H9 (cell line): ENCODE data around the gene CAMTA1. TPM values are rescaled to one million over a fixed set of nuclear protein-coding genes. Genes with fewer than 3 reads are reported as not detected.

Source experiments
- DNase-seq: peaks from one replicate; pipeline ENCODE4 v3.0.0-alpha.2; 2017
- H2AFZ ChIP-seq: one replicate; pipeline ENCODE4 v1.6.1; 2013; ENCODE audit warnings: mild to moderate bottlenecking, low read length, control low read depth, moderate library complexity
- H2AK5ac ChIP-seq: 2 replicates; pipeline ENCODE4 v1.6.1; 2013; ENCODE audit warnings: low read length, control low read depth, mixed read lengths; ENCODE audit not compliant: insufficient read length
- H2BK120ac ChIP-seq: one replicate; pipeline ENCODE4 v1.6.1; 2013; ENCODE audit warnings: low read depth, mild to moderate bottlenecking, low read length, control low read depth, inconsistent platforms; ENCODE audit not compliant: poor library complexity, severe bottlenecking
- H2BK12ac ChIP-seq: 2 replicates; pipeline ENCODE4 v1.6.1; 2013; ENCODE audit warnings: low read length, control low read depth, mixed read lengths, low read depth; ENCODE audit not compliant: insufficient read length
- H2BK15ac ChIP-seq: 2 replicates; pipeline ENCODE4 v1.6.1; 2013; ENCODE audit warnings: low read depth, low read length, control low read depth
- H2BK20ac ChIP-seq: one replicate; pipeline ENCODE4 v1.6.1; 2013; ENCODE audit warnings: low read depth, mild to moderate bottlenecking, low read length, control low read depth, inconsistent platforms; ENCODE audit not compliant: poor library complexity, severe bottlenecking
- H2BK5ac ChIP-seq: 2 replicates; pipeline ENCODE4 v1.6.1; 2013; ENCODE audit warnings: low read length, control low read depth, mixed read lengths; ENCODE audit not compliant: insufficient read length
- H3K14ac ChIP-seq: 2 replicates; pipeline ENCODE4 v1.6.1; 2013; ENCODE audit warnings: low read length, control low read depth; ENCODE audit not compliant: insufficient read depth
- H3K18ac ChIP-seq: 2 replicates; pipeline ENCODE4 v1.6.1; 2013; ENCODE audit warnings: low read depth, mild to moderate bottlenecking, mixed read lengths, low read length, control low read depth; ENCODE audit not compliant: insufficient read length
- H3K23ac ChIP-seq: 2 replicates; pipeline ENCODE4 v1.6.1; 2013; ENCODE audit warnings: low read length, control low read depth, mixed read lengths, low read depth; ENCODE audit not compliant: insufficient read length
- H3K23me2 ChIP-seq: 2 replicates; pipeline ENCODE4 v1.6.1; 2013; ENCODE audit warnings: low read depth, mild to moderate bottlenecking, mixed read lengths, low read length, control low read depth; ENCODE audit not compliant: insufficient read length, poor library complexity, severe bottlenecking
- H3K27ac ChIP-seq: 2 replicates; pipeline ENCODE4 v1.5.1; 2013; ENCODE audit warnings: low read length, control low read depth, mixed read lengths, low read depth; ENCODE audit not compliant: insufficient read length
- H3K27me3 ChIP-seq: 2 replicates; pipeline ENCODE4 v1.6.1; 2013; ENCODE audit warnings: low read length, control low read depth, inconsistent platforms; ENCODE audit not compliant: insufficient read depth
- H3K4ac ChIP-seq: 2 replicates; pipeline ENCODE4 v1.6.1; 2013; ENCODE audit warnings: low read depth, mild to moderate bottlenecking, control low read depth, inconsistent platforms, low read length, moderate library complexity
- H3K4me1 ChIP-seq: 2 replicates; pipeline ENCODE4 v1.6.1; 2013; ENCODE audit warnings: low read length, control low read depth, inconsistent platforms; ENCODE audit not compliant: insufficient read depth
- H3K4me2 ChIP-seq: 2 replicates; pipeline ENCODE4 v1.6.1; 2013; ENCODE audit warnings: low read length, control low read depth, mixed read lengths; ENCODE audit not compliant: insufficient read length, insufficient read depth
- H3K56ac ChIP-seq: 2 replicates; pipeline ENCODE4 v1.6.1; 2013; ENCODE audit warnings: low read depth, mild to moderate bottlenecking, mixed read lengths, low read length, control low read depth; ENCODE audit not compliant: insufficient read length
- H3K79me1 ChIP-seq: 2 replicates; pipeline ENCODE4 v1.6.1; 2013; ENCODE audit warnings: low read depth, mild to moderate bottlenecking, moderate library complexity, low read length, control low read depth, inconsistent platforms; ENCODE audit not compliant: insufficient read depth, poor library complexity, severe bottlenecking
- H3K79me2 ChIP-seq: 2 replicates; pipeline ENCODE4 v1.6.1; 2013; ENCODE audit warnings: low read length, control low read depth, inconsistent platforms; ENCODE audit not compliant: insufficient read depth
- H3K9ac ChIP-seq: 2 replicates; pipeline ENCODE4 v1.6.1; 2013; ENCODE audit warnings: low read length, control low read depth, mixed read lengths; ENCODE audit not compliant: insufficient read length; ENCODE audit errors: extremely low read depth
- H3K9me3 ChIP-seq: one replicate; pipeline ENCODE4 v1.6.1; 2013; ENCODE audit warnings: low read depth, low read length, inconsistent platforms; ENCODE audit not compliant: control insufficient read depth
- H3T11ph ChIP-seq: one replicate; pipeline ENCODE4 v1.6.1; 2013; ENCODE audit warnings: mild to moderate bottlenecking, low read length, control low read depth, inconsistent platforms
- H4K20me1 ChIP-seq: one replicate; pipeline ENCODE4 v1.6.1; 2013; ENCODE audit not compliant: control insufficient read depth, insufficient read length, insufficient read depth
- H4K5ac ChIP-seq: 2 replicates; pipeline ENCODE4 v1.6.1; 2013; ENCODE audit warnings: low read depth, mild to moderate bottlenecking, mixed read lengths, low read length, control low read depth; ENCODE audit not compliant: insufficient read length
- H4K8ac ChIP-seq: replicated peaks from 2 replicates; pipeline ENCODE4 v1.6.1; 2013; ENCODE audit warnings: low read length, control low read depth, mixed read lengths, low read depth; ENCODE audit not compliant: insufficient read length
- H4K91ac ChIP-seq: 2 replicates; pipeline ENCODE4 v1.6.1; 2013; ENCODE audit warnings: low read depth, mild to moderate bottlenecking, moderate library complexity, mixed read lengths, low read length, control low read depth; ENCODE audit not compliant: insufficient read length
- H3K27ac Mint-ChIP-seq, 3 experiments: 2 replicates in 2 of 3; 3 replicates in 1 of 3; pipeline ENCODE4 v1.8.0; 2020 to 2021; ENCODE audit warnings: mixed read lengths in 3 of 3, mild to moderate bottlenecking in 1 of 3, moderate library complexity in 1 of 3
- H3K27me3 Mint-ChIP-seq: 2 replicates; pipeline ENCODE4 v1.8.0; 2021; ENCODE audit warnings: low read depth, mild to moderate bottlenecking, moderate library complexity, mixed read lengths
- H3K36me3 Mint-ChIP-seq, 3 experiments: 2 replicates in 2 of 3; 3 replicates in 1 of 3; pipeline ENCODE4 v1.8.0; 2020 to 2021; ENCODE audit warnings: low read depth in 3 of 3, mixed read lengths in 3 of 3; ENCODE audit not compliant: insufficient read depth in 1 of 3
- H3K4me1 Mint-ChIP-seq, 2 experiments: 2 replicates each; pipeline ENCODE4 v1.8.0; 2020; ENCODE audit warnings: mixed read lengths in 2 of 2
- H3K4me3 Mint-ChIP-seq, 2 experiments: 2 replicates in 1 of 2; 3 replicates in 1 of 2; pipeline ENCODE4 v1.8.0; 2020 to 2021; ENCODE audit warnings: mild to moderate bottlenecking in 2 of 2, mixed read lengths in 2 of 2, moderate library complexity in 1 of 2
- H3K9me3 Mint-ChIP-seq, 2 experiments: 2 replicates in 1 of 2; 3 replicates in 1 of 2; pipeline ENCODE4 v1.8.0; 2020; ENCODE audit warnings: mild to moderate bottlenecking in 2 of 2, mixed read lengths in 2 of 2, moderate library complexity in 1 of 2
- CTCF ChIP-seq: fragments of 200-600 bp; sonication (generic); conservative IDR thresholded peaks from 3 replicates; pipeline ENCODE4 v1.8.0; 2021; ENCODE audit warnings: antibody characterized with exemption, mild to moderate bottlenecking
- WGBS: extraction: QIAGEN DNeasy Blood & Tissue Kit; methylation state at CpG from one replicate; pipeline ENCODE4 v1.1.7; 2013; ENCODE audit warnings: missing lambda C conversion rate, low lambda C conversion rate, mixed read lengths; ENCODE audit not compliant: insufficient read length; ENCODE audit errors: extremely low coverage; 5-methylcytosine and 5-hydroxymethylcytosine counted together
- total RNA-seq: library from RNA; stranded (reverse); gene quantifications from 2 replicates; pipeline ENCODE4 v1.2.1, GENCODE V29; 2021

Gene CAMTA1
- total RNA-seq, 1 experiment from 2014 or later, result 115 TPM

DNA sequence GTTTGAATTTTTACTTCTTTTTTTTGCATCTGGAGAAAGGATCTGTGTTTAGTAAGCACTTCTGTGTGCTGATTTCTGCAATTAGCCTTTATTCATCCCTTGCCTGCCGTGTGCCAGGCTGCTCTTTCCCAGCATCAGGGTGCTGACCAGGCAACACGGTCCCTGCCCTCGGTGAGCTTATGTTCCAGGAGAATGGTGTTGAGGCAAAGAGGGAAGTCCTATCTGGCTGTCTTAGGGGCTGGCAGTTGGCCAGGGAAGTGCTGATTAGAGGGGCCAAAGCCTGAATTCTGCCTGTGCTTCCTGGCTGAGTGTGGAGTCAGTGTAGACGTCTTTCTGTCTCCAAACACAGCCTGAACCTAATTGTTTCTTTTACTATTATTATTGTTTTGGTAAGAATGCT, 187.1 kb downstream of the CAMTA1 start:
- peaks cover 23 to 36% of the 10 kb centered on the region in 2 experiments for H3K4me1 Mint-ChIP-seq
- H2BK120ac ChIP-seq, result no peak overlapping the region

More for the DNA sequence above, 187.1 kb downstream of the CAMTA1 start:
- Histone ChIP-seq H3K56ac (no peak overlapping the region), H3K23ac (no peak overlapping the region), H3K4me2 (no peak overlapping the region), H2AFZ (no peak overlapping the region), H3K79me2 (no peaks in the 10 kb centered on the region), H3K18ac (no peak overlapping the region), H2BK5ac (no peak overlapping the region), H3K9me3 (peaks cover 5% of the 10 kb centered on the region), H3K23me2 (no peaks in the 10 kb centered on the region), H3T11ph (no peak overlapping the region), H2AK5ac (no peak overlapping the region), H3K27ac (no peak overlapping the region), H3K27me3 (no peaks in the 10 kb centered on the region), H3K4me1 (no peaks in the 10 kb centered on the region), H3K79me1 (no peaks in the 10 kb centered on the region), H3K4ac (no peak overlapping the region), H4K91ac (no peak overlapping the region), H4K5ac (no peak overlapping the region), H4K8ac (no peak overlapping the region), H3K9ac (no peak overlapping the region), H3K14ac (no peak overlapping the region; the same call in 1 of the 2 replicates), H2BK15ac (no peak overlapping the region), H4K20me1 (no peaks in the 10 kb centered on the region), H2BK20ac (no peak overlapping the region), H2BK12ac (no peak overlapping the region)
- DNase-seq, result no peak
- WGBS, result no CpG with 5 or more reads among the region's 4 CpGs
- H3K27ac Mint-ChIP-seq, result peak overlapping the region in 2 of 3 experiments; percentile 23 to 35; a peak in 2 of 7 replicates
- no peak for TF ChIP-seq CTCF
- H3K9me3 Mint-ChIP-seq, result peaks cover 6 to 17% of the 10 kb centered on the region in 2 experiments
- no peak overlapping the region for H3K4me3 Mint-ChIP-seq
- H3K27me3 Mint-ChIP-seq, result peaks cover 2% of the 10 kb centered on the region
- H3K36me3 Mint-ChIP-seq, result peaks cover 2 to 18% (median 14%) of the 10 kb centered on the region in 3 experiments; a peak in 5 of 7 replicates
